ENCODE results near the gene XRCC1. TPM values are rescaled to one million over a fixed set of nuclear protein-coding genes. Genes with fewer than 3 reads are reported as not detected.

The XRCC1 gene
- total and polyA plus RNA-seq, 2 of the 8 experiments (the other 6 are each of a cell fraction or from before 2014, with no cell fraction given): 42.5 to 44.4 TPM

DNA sequence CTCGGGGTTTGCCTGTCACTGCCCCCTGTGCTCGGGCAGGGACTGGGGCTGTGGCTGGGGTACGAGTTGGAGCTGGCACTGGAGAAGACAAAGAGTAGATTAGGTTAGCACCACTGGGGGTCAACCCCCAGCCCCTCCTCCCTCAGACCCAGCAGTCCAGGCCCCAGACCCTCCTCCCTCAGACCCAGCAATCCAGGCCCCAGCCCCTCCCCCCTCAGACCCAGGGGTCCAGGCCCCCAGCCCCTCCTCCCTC, 23.2 kb downstream of the XRCC1 start:
- 0 out of 7 replicates have a peak, but pooled peaks cover 0 to 2% (median 0%) of the 10 kb centered on the region in 4 experiments for H3K4me1 ChIP-seq (replicated peaks in 1 of 4; ENCODE audit: control insufficient read depth in 3 of 4, insufficient read depth in 4 of 4, low read length in 3 of 4)
- no peak overlapping the region for H3K56ac ChIP-seq (replicated peaks; ENCODE audit: insufficient read length, low read depth, low read length)
- no peak overlapping the region for H3K27ac ChIP-seq (ENCODE audit: low read depth, low read length)
- no peak overlapping the region for H4K5ac ChIP-seq (ENCODE audit: insufficient read length, low read depth, low read length)
- no peak overlapping the region for H2AFZ ChIP-seq (ENCODE audit: low read length)
- H3K4me3 ChIP-seq (ENCODE audit: extremely low read depth in 1 of 4, insufficient read depth in 2 of 4, low read depth in 3 of 4, low read length in 4 of 4): no peak overlapping the region
- 0 out of 2 replicates have a peak, but pooled peaks cover 3% of the 10 kb centered on the region for H3K79me1 ChIP-seq (ENCODE audit: low read depth, low read length)
- H2BK120ac ChIP-seq (replicated peaks; ENCODE audit: low read depth, low read length): no peak overlapping the region
- no peak overlapping the region for H2AK5ac ChIP-seq (ENCODE audit: low read depth, low read length)
- H3K23ac ChIP-seq (ENCODE audit: insufficient read length): no peak overlapping the region
- H3K79me2 ChIP-seq (ENCODE audit: control insufficient read depth in 1 of 2, insufficient read depth in 2 of 2, low read length in 2 of 2): no peaks in the 10 kb centered on the region
- peaks cover 5 to 28% (median 17%) of the 10 kb centered on the region in 4 experiments; a peak in 6 of 8 replicates for H3K36me3 ChIP-seq (ENCODE audit: control insufficient read depth in 2 of 4, insufficient read depth in 4 of 4, low read length in 3 of 4)
- no peak overlapping the region for H4K8ac ChIP-seq (ENCODE audit: extremely low read depth, insufficient read depth, low read length)
- CTCF ChIA-PET (ENCODE audit: partially characterized antibody): interaction anchor here (0.7 to 10.7 kb wide), 5 partner anchors 9 to 241 kb away, joined by 3 to 122 read pairs (median 82); partner anchors contain the start of genes IRGQ, ZNF575 and ZNF576
- H4K91ac ChIP-seq (replicated peaks; ENCODE audit: insufficient read length, low read length): no peak overlapping the region
- H2BK12ac ChIP-seq (ENCODE audit: low read depth, low read length): no peak overlapping the region
- no peaks in the 10 kb centered on the region for H3K27me3 ChIP-seq (replicated peaks in 1 of 4; ENCODE audit: control insufficient read depth in 3 of 4, extremely low read depth in 1 of 4, insufficient read depth in 3 of 4, low read length in 3 of 4)
- no peak overlapping the region for H3K4ac ChIP-seq (replicated peaks; ENCODE audit: insufficient read length, low read depth, low read length)
- H2BK5ac ChIP-seq (ENCODE audit: low read depth, low read length): no peak overlapping the region
- no peak overlapping the region for H3K14ac ChIP-seq (ENCODE audit: insufficient read length)
- no peak overlapping the region for H2BK15ac ChIP-seq (ENCODE audit: low read length)
- H3K9me3 ChIP-seq (ENCODE audit: insufficient read depth in 2 of 2, low read depth in 1 of 2, low read length in 1 of 2): no peaks in the 10 kb centered on the region
- H3K23me2 ChIP-seq (ENCODE audit: low read depth, low read length): no peaks in the 10 kb centered on the region
- FAIRE-seq (no peak), DNase-seq (ENCODE audit: low read depth in 1 of 2, low spot score in 2 of 2) (no peak)
- POLR2A ChIA-PET (ENCODE audit: partially characterized antibody): interaction anchor here (1.2 to 1.6 kb wide), 2 partner anchors 19 to 22 kb away, joined by 3 to 4 read pairs; partner anchors contain the start of gene ZNF575
- no peak overlapping the region for H3K4me2 ChIP-seq (ENCODE audit: insufficient read depth in 1 of 2, low read depth in 2 of 2, low read length in 2 of 2)
- WGBS, 2 experiments (ENCODE audit: extremely low coverage in 1 of 2, insufficient coverage in 1 of 2, insufficient read length in 1 of 2, insufficient replicate concordance in 2 of 2, low coverage in 1 of 2, low lambda C conversion rate in 2 of 2, missing lambda C conversion rate in 1 of 2): 94% methylated on average over 3 of the region's 3 CpGs; no CpG with 5 or more reads in 1 of the 2 experiments
- no peak overlapping the region for H2BK20ac ChIP-seq (ENCODE audit: low read length)
- peaks cover 0 to 4% of the 10 kb centered on the region in 2 experiments for H4K20me1 ChIP-seq (replicated peaks in 1 of 2; ENCODE audit: control insufficient read depth in 1 of 2, insufficient read depth in 2 of 2, low read length in 2 of 2)
- H3K9ac ChIP-seq (replicated peaks in 1 of 4; ENCODE audit: extremely low read depth in 1 of 4, low read depth in 3 of 4, low read length in 3 of 4): no peak overlapping the region
- H3K18ac ChIP-seq (ENCODE audit: extremely low read depth, low read length): no peak overlapping the region
- TF ChIP-seq SP4 (IDR thresholded peaks at IDR 0.05; ENCODE audit: low read length) (no peak), RBBP5 (IDR thresholded peaks at IDR 0.05; ENCODE audit: borderline replicate concordance, low read depth, low read length) (no peak), KDM4A (IDR thresholded peaks at IDR 0.05; ENCODE audit: low read depth, low read length, severe bottlenecking) (no peak), POU5F1 (IDR thresholded peaks at IDR 0.05; ENCODE audit: low read depth, low read length) (no peak), BRCA1 (IDR thresholded peaks at IDR 0.05; ENCODE audit: low read depth, low read length) (no peak)
